Fibroblast of pulmonary artery (primary cell): ENCODE results near the gene PDLIM3.

ENCODE experiments used
- DNase-seq: peaks from one replicate; pipeline ENCODE4 v3.0.0-alpha.2; 2010; ENCODE audit warnings: low read depth
- H3K4me3 ChIP-seq: replicated peaks from 2 replicates; pipeline ENCODE4 v1.5.1; 2011; ENCODE audit warnings: low read depth, mild to moderate bottlenecking, control low read depth, low read length, moderate library complexity
- CTCF ChIP-seq: IDR thresholded peaks from 2 replicates; pipeline ENCODE4 v1.5.1; 2011; ENCODE audit warnings: mild to moderate bottlenecking, control low read depth, low read length, inconsistent platforms; ENCODE audit errors: missing control alignments

Gene PDLIM3

DNA sequence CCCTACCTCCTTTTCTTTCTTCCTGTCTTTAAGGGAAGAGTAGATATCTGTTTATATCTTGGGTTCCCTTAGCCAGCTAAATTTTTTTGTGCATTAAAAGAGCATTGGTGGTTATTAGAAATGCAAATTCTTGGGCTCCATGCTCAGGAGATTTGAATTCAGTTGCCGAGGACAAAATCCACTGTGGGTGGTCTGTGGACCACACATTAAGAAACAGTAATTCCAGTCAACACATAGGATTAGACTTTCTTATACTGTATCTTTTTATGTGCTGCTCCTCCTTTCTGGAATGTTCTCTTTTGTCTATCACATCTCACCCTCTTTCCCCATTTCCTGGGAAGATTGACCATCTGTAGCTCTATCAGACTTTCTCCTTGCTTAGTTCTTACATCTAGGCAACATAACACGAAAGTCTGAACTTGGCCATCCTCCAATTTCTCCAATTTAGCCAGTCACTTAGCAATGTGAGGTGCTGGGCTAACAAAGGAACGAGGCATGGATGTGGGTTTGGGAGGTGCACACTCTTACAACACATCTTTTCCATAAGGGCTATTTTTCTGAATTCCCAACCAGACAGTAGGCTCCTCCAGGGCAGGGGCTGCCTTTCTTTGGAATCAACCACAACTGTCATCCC lies 5.3 kb upstream of the PDLIM3 start:
- no peak overlapping the region for H3K4me3 ChIP-seq
- no peak for TF ChIP-seq CTCF
- peak; percentile 68 for DNase-seq

GRCh38 chr4:185540040-185540439 lies 4.7 kb upstream of the PDLIM3 start:
- no peak overlapping the region for H3K4me3 ChIP-seq
- no peak for DNase-seq
- TF ChIP-seq CTCF: no peak

DNA sequence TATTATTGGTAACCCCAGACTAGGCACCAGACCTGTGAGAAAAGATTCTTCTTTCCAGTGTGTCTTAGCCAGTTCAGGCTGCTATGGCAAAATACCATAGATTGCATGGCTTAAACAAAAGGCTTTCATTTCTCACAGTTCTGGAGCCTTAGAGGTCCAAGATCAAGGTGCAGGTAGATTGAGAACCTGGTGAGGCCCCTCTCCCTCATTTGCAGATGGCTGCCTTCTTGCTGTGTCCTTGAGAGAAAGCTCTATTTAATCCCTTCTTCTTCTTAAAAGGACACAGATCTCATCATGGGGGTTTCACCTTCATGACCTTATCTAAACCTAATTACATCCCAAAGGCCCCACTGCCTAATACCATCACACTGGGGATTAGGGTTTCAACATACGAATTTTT lies 3.5 kb upstream of the PDLIM3 start:
- no peak for TF ChIP-seq CTCF
- DNase-seq: no peak
- H3K4me3 ChIP-seq: no peak overlapping the region

- peak overlapping the region; percentile 86 for H3K4me3 ChIP-seq
- TF ChIP-seq CTCF: no peak
- DNase-seq: peak; percentile 76
Measured at GRCh38 chr4:185536411-185536709, 1.1 kb upstream of the PDLIM3 start.

DNA sequence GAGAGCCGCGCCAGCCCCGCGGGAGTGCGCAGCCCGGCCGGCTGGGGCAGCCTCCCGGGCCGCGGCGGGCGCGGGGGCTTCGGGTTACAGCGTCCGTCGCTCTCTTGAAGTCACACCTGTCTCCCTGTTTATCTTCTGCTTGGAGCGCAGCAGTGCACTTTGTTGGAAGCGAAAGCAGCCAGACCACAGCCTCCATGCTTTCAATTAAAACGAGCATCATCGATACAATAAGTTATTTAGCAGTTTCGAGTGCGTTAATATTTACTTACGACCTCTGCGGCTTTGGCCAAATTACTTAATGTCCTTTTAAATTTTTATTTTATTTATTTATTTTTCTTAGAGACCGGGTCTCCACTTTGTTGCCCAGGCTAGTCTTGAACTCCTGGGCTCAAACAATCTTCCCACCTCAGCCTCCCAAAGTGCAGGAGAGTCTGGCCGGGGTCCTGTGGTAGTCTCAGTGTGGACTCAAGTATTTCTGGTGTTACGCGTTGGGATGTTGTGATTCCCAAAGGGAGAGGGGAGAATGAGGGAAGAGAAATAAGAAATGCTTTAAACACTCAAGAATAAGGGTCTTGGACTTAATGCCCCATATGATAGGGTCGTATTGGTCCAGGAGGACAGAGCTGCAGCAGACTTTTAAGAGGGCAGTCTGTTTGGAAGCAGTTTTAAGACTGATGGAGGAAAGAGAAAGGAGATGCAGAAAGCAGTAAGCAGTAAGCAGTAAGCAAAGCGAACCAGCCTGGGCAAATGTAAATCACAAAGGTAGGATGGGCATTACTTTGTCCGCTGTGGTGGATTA lies 504 bp upstream of the PDLIM3 start:
- peak overlapping the region; percentile 86 for H3K4me3 ChIP-seq
- no peak for DNase-seq
- TF ChIP-seq CTCF: no peak

DNA sequence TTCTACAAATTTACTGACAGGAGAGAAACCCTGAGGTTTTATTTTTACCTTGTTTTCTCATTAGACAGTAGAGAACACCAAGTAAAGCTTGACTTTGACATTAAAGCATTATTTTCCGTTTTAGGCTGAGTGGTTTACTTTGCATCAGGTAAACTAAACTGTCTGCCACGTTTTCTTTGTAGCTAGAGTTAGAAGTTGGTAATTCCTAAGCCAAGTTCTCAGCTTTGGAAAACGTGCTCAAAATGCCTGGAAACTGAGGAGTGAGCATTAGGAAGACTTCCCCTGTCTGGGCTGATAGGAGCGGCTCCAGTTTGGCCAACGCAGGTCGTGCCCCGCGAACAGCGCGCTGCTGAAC lies 819 bp downstream of the PDLIM3 start:
- TF ChIP-seq CTCF: no peak
- peak; percentile 70 for DNase-seq
- H3K4me3 ChIP-seq: peak overlapping the region; percentile 86
